GM12891 (cell line): ENCODE results near the gene CRY2.

Source experiments
- PAX5 ChIP-seq: IDR thresholded peaks from 2 replicates; pipeline ENCODE4 v1.6.1; 2011; ENCODE audit warnings: low read length, moderate library complexity, mild to moderate bottlenecking; ENCODE audit not compliant: insufficient read depth, severe bottlenecking
- POLR2A ChIP-seq: IDR thresholded peaks from 2 replicates; pipeline ENCODE4 v1.6.1; 2011; ENCODE audit warnings: low read depth, low read length, control low read depth
- POLR2AphosphoS5 ChIP-seq: IDR thresholded peaks from 2 replicates; pipeline ENCODE4 v1.6.1; 2011; ENCODE audit warnings: low read depth, low read length, control low read depth
- POU2F2 ChIP-seq: IDR thresholded peaks from 2 replicates; pipeline ENCODE4 v1.6.1; 2011; ENCODE audit warnings: low read depth, mild to moderate bottlenecking, control low read depth, low read length, moderate library complexity
- SPI1 ChIP-seq: IDR thresholded peaks from 2 replicates; pipeline ENCODE4 v1.6.1; 2011; ENCODE audit warnings: low read depth, low read length, control low read depth
- TAF1 ChIP-seq: IDR thresholded peaks from 2 replicates; pipeline ENCODE4 v1.6.1; 2011; ENCODE audit warnings: low read depth, low read length, control low read depth

DNA sequence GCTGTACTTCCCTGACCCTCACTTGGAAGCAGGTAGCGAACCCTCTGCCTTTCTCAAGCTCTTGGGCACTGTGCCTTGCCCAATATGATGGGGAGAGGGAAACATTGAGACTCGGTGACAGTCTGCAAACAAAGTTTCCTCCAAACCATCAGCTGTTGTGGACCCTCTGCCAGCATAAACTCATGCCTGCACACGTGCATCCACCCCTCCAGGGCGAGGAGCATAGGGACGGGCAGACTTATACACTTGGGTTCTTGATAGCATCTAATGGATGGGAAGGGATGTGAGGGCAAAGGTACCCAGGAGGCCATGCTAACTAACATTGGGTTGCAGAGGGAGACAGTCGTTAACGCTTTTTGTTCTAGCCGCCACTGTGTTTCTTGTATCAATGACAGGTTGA, 29.9 kb downstream of the CRY2 start:
- no peak for TF ChIP-seq POLR2AphosphoS5
- TF ChIP-seq TAF1: no peak
- no peak for TF ChIP-seq POLR2A
- no peak for TF ChIP-seq SPI1
- no peak for TF ChIP-seq PAX5
- no peak for TF ChIP-seq POU2F2
